Muscle of back (tissue), 11 donors: Measurements from ENCODE around the gene PHYKPL. TPM values are rescaled to one million over a fixed set of nuclear protein-coding genes. Genes with fewer than 3 reads are reported as not detected.
"Not testable (repeated sequence)": the region's sequence is repeated elsewhere in the genome, so short reads cannot be mapped to it uniquely, and the experiment has no call there.

Experiments used
- DNase-seq, 3 donors: peaks; one replicate each; pipeline versions ENCODE4 v3.0.0 to v3.0.0-alpha.2; 2013
- polyA plus RNA-seq, 10 donors: library from polyadenylated mRNA; unstranded; fragments of 120-200 nt; gene quantifications; one replicate each; pipeline ENCODE4 v1.2.1, GENCODE V29; 2013; ENCODE audit not compliant: insufficient read length in 10 of 10

Gene PHYKPL
- polyA plus RNA-seq, 10 donors = 37.0 to 91.0 (median 48.7) TPM

GRCh38 chr5:178240341-178240741 lies 7.7 kb upstream of the PHYKPL start:
- DNase-seq = no peak

GRCh38 chr5:178239626-178240301 lies 7.2 kb upstream of the PHYKPL start:
- DNase-seq = not testable (repeated sequence)

- no peak for DNase-seq
These were observed 6.3 kb upstream of the PHYKPL start for GRCh38 chr5:178238711-178239592.

GRCh38 chr5:178238313-178238635 lies 5.7 kb upstream of the PHYKPL start:
- DNase-seq = no peak

- DNase-seq = no peak
These were observed 5.1 kb upstream of the PHYKPL start for GRCh38 chr5:178237431-178238312.

- peak in 1 of 3 donors; percentile 43 for DNase-seq
These were observed 4.1 kb upstream of the PHYKPL start for GRCh38 chr5:178236679-178237078.

- no peak for DNase-seq
These were observed 3.5 kb upstream of the PHYKPL start for GRCh38 chr5:178236126-178236525.

- DNase-seq = no peak
These were observed 3.0 kb upstream of the PHYKPL start for GRCh38 chr5:178235588-178235974.

GRCh38 chr5:178234750-178235587 lies 2.4 kb upstream of the PHYKPL start:
- peak; percentile 44 to 79 (median 68) for DNase-seq

GRCh38 chr5:178234121-178234749 lies 1.6 kb upstream of the PHYKPL start:
- no peak for DNase-seq

GRCh38 chr5:178232920-178233429 lies 373 bp upstream of the PHYKPL start:
- no peak for DNase-seq

- DNase-seq = peak in 1 of 3 donors; percentile 41
These were observed 971 bp downstream of the PHYKPL start for GRCh38 chr5:178231539-178232123.

GRCh38 chr5:178230879-178231538 lies 1.6 kb downstream of the PHYKPL start:
- no peak for DNase-seq

GRCh38 chr5:178229861-178230260 lies 2.7 kb downstream of the PHYKPL start:
- no peak for DNase-seq

GRCh38 chr5:178229111-178229510 lies 3.5 kb downstream of the PHYKPL start:
- not testable (repeated sequence) for DNase-seq

GRCh38 chr5:178228609-178229008 lies 4.0 kb downstream of the PHYKPL start:
- DNase-seq = no peak

GRCh38 chr5:178227929-178228328 lies 4.7 kb downstream of the PHYKPL start:
- no peak for DNase-seq

GRCh38 chr5:178227138-178227659 lies 5.4 kb downstream of the PHYKPL start:
- no peak for DNase-seq

- no peak for DNase-seq
These were observed 7.4 kb downstream of the PHYKPL start for GRCh38 chr5:178225174-178225573.
